Motor neuron (in vitro differentiated cells): ENCODE data around the gene DIPK1A. TPM values are rescaled to one million over a fixed set of nuclear protein-coding genes. Genes with fewer than 3 reads are reported as not detected.
A peak's percentile ranks its signal among the peaks of the same experiment; 100 is the strongest.

ENCODE experiments used
- ATAC-seq, 8 experiments: fragments of 200-7000 bp; cut with Tn5 transposase; replicated peaks in 6 of 8; 2 replicates each; pipeline ENCODE4 v1.8.0; 2021; ENCODE audit warnings: mild to moderate bottlenecking in 8 of 8, moderate library complexity in 8 of 8
- H3K27ac ChIP-seq, 2 donors: fragments of 250-450 bp; sonication (Bioruptor Pico); 2 replicates each; pipeline ENCODE4 v1.9.0; 2021; ENCODE audit warnings: antibody characterized with exemption in 2 of 2, mild to moderate bottlenecking in 2 of 2, moderate library complexity in 1 of 2
- H3K4me1 ChIP-seq, 2 donors: fragments of 250-450 bp; sonication (Bioruptor Pico); replicated peaks in 1 of 2; 2 replicates each; pipeline ENCODE4 v1.6.1; 2021; ENCODE audit warnings: antibody characterized with exemption in 2 of 2, mild to moderate bottlenecking in 2 of 2, moderate library complexity in 1 of 2
- H3K4me3 ChIP-seq, 5 donors: fragments of 250-450 bp; sonication (Bioruptor Pico); 2 replicates each; pipeline ENCODE4 v1.9.0; 2021; ENCODE audit warnings: antibody characterized with exemption in 5 of 5, mild to moderate bottlenecking in 5 of 5, moderate library complexity in 4 of 5
- WGBS, 10 experiments: fragments of 450-650 bp; shearing (Covaris generic); methylation state at CpG; one replicate each; pipeline ENCODE4 v1.0.0; 2022; 5-methylcytosine and 5-hydroxymethylcytosine counted together
- in situ Hi-C, 9 experiments: fragments of 400-800 bp; cut with MboI; loops; one replicate each; pipeline ENCODE4 v1.15.0; 2021; ENCODE audit warnings: low sequenced_read_pairs in 9 of 9, low pct_unique_long_range_greater_than_20kb in 2 of 9; ENCODE audit not compliant: unreplicated experiment in 9 of 9
- total RNA-seq, 8 experiments: library from RNA; unstranded; fragments of 300-600 nt; gene quantifications; 2 replicates each; pipeline versions ENCODE4 v1.2.3 to v1.2.4, GENCODE V29; 2022

The DIPK1A gene
- total RNA-seq, 8 experiments from 2014 or later = 7.1 to 22.5 (median 10.2) TPM

DNA sequence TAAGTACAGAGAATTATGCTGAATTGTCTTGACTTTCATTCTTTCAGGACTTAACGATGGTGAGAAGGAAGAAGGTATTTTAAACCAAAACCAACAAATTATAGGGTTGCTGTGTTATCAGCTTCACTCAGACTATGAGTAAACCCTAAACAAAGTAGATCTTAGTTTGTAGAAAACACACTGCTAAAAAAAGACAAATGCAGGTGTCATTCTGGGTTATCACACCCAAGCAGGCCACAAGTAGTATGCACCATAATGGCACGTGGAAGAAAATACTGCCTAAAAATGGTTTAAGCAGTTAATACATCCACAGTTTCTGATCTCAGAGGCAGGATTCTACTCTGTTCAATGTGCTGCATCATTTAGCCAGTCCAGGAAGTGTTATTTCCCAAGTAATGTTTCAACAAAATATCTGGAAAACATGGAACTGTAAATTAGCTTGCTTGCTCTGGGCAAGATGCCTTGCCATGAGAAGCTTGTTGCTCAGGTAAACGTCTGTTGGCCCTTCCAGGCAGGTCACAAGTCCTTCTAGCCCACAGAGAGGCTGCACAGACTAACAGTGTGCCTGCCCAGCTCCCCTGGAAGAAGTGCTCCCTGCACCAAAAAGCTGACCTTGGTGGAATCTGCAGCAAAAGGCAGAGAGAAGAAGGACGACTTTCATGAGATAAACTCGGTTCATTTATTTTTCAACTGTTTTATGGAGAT is 4.1 kb downstream of the DIPK1A start:
- 52 to 100% (median 82%) methylated on average over 2 to 5 of the region's 5 CpGs; no CpG with 5 or more reads in 1 of the 10 experiments for WGBS, 10 experiments
- in situ Hi-C loops = loop anchor here in 1 of 9 experiments (25.0 kb wide), 1 partner anchor 95 kb away; no protein-coding TSS in a partner anchor
- no peak overlapping the region for H3K4me3 ChIP-seq
- peaks cover 0 to 4% of the 10 kb centered on the region in 2 donors for H3K4me1 ChIP-seq
- H3K27ac ChIP-seq = no peak overlapping the region
- no peak for ATAC-seq

- in situ Hi-C loops = loop anchor here in 1 of 9 experiments (25.0 kb wide), 1 partner anchor 94 kb away; no protein-coding TSS in a partner anchor
- ATAC-seq = no peak
- Histone ChIP-seq H3K27ac (no peak overlapping the region), H3K4me3 (no peak overlapping the region), H3K4me1 (peaks cover 0 to 4% of the 10 kb centered on the region in 2 donors)
- WGBS, 10 experiments = 86 to 100% (median 91%) methylated on average over 1 to 2 of the region's 2 CpGs; no CpG with 5 or more reads in 3 of the 10 experiments
Measured at GRCh38 chr1:92956254-92957029, 4.8 kb downstream of the DIPK1A start.

DNA sequence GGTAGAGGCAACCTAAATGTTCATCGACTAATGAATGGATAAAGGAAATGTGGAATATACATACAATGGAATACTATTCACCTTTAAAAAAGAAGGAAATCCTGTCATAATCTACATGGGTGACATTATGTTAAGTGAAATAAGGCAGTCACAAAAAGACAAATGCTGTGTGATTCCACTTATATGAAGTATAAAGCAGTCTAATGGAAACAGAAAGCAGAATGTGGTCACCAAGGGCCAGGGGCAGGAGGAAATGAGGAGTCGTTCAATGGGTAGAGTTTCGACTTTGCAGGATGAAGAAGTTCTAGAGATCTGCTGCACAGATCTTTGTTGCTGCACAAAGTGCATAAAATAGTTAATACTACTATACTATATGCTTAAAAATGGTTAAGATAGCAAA is 7.8 kb downstream of the DIPK1A start:
- H3K27ac ChIP-seq = no peak overlapping the region
- in situ Hi-C loops = loop anchor here in 1 of 9 experiments (25.0 kb wide), 1 partner anchor 91 kb away; no protein-coding TSS in a partner anchor

DNA sequence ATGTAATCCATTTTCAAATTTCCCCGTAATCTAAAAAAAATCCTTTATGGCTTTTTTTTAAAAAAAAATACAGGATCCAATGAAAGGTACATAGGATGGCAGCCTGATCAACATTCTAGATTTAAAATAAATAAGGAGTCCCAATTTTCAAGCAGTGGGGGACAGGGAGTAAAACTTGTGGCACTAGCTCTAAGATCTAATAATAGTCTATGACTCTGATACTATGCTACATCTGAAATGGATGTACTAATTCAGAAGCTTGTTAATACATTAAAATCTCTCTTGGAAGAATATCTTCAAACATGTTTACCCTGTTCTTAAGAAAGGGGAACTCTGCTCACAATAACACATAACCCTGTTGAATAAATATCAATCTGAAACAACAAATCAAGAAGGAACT is 8.5 kb downstream of the DIPK1A start:
- in situ Hi-C loops = loop anchor here in 1 of 9 experiments (25.0 kb wide), 1 partner anchor 90 kb away; no protein-coding TSS in a partner anchor
- WGBS, 10 experiments = 80 to 100% (median 100%) methylated on average over 1 of the region's 1 CpG; no CpG with 5 or more reads in 2 of the 10 experiments
- Histone ChIP-seq H3K27ac (no peak overlapping the region), H3K4me1 (peaks cover 0 to 3% of the 10 kb centered on the region in 2 donors), H3K4me3 (no peak overlapping the region)
- ATAC-seq = no peak

More for the DNA sequence above, 7.8 kb downstream of the DIPK1A start:
- ATAC-seq = no peak
- H3K4me3 ChIP-seq = no peak overlapping the region
- peaks cover 0 to 3% of the 10 kb centered on the region in 2 donors for H3K4me1 ChIP-seq
- WGBS, 10 experiments = 84 to 100% (median 96%) methylated on average over 1 to 3 of the region's 3 CpGs

DNA sequence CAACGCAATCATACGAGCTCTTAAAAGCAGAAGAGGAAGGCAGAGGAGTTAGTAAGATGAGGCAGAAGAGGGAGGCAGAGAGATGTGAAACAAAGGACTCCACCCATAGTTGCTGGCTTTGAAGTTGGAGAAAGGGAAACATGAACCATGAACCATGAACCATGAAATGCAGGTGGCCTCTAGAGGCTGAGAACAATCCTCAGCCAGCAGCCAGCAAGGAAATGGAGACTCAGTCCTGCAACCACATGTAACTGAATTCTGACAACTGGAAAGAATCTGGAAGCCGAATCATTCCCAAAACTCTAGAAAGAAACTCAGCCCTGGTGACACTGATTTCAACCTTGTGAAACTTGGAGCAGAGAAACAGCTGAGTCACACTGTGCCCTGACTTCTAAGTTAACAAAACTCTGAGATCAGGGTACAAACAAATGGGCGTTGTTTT is 10.1 kb downstream of the DIPK1A start:
- 15 to 100% (median 82%) methylated on average over 2 to 4 of the region's 4 CpGs for WGBS, 10 experiments
- Histone ChIP-seq H3K4me1 (peaks cover 0 to 3% of the 10 kb centered on the region in 2 donors), H3K27ac (no peak overlapping the region), H3K4me3 (no peak overlapping the region)
- in situ Hi-C loops = loop anchor here in 1 of 9 experiments (25.0 kb wide), 1 partner anchor 89 kb away; no protein-coding TSS in a partner anchor
- ATAC-seq = peak in 2 of 8 experiments; percentile 88 to 89

- Histone ChIP-seq H3K27ac (no peak overlapping the region), H3K4me3 (no peak overlapping the region), H3K4me1 (peaks cover 0 to 3% of the 10 kb centered on the region in 2 donors)
- peak in 7 of 8 experiments; percentile 33 to 74 (median 56) for ATAC-seq
- 42 to 91% (median 82%) methylated on average over 2 to 7 of the region's 7 CpGs for WGBS, 10 experiments
- in situ Hi-C loops = loop anchor here in 1 of 9 experiments (25.0 kb wide), 1 partner anchor 88 kb away; no protein-coding TSS in a partner anchor
Measured at GRCh38 chr1:92949937-92950817, 11.1 kb downstream of the DIPK1A start.

DNA sequence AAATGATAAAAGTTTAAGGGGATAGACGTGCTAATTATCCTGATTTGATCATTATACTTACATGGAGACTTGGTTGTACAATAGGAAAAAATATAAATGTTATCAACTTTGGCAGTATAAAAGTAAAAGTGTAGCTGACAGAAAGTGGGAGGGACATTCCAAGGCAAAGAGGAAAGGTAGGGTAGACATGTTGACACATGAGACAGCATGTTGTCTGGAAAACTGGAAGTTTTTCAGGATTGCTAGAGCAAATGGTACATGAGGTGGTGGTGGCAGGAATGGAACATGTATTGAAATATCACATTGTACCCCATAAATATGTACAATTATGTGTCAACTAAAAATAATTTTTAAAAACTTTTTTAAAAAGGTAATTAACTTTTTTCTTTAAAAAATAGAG is 13.2 kb downstream of the DIPK1A start:
- WGBS, 10 experiments = 64 to 100% (median 100%) methylated on average over 1 of the region's 1 CpG; no CpG with 5 or more reads in 4 of the 10 experiments
- Histone ChIP-seq H3K4me1 (peaks cover 0 to 3% of the 10 kb centered on the region in 2 donors), H3K4me3 (no peak overlapping the region), H3K27ac (no peak overlapping the region)
- in situ Hi-C loops = no loop called here
- ATAC-seq = no peak

DNA sequence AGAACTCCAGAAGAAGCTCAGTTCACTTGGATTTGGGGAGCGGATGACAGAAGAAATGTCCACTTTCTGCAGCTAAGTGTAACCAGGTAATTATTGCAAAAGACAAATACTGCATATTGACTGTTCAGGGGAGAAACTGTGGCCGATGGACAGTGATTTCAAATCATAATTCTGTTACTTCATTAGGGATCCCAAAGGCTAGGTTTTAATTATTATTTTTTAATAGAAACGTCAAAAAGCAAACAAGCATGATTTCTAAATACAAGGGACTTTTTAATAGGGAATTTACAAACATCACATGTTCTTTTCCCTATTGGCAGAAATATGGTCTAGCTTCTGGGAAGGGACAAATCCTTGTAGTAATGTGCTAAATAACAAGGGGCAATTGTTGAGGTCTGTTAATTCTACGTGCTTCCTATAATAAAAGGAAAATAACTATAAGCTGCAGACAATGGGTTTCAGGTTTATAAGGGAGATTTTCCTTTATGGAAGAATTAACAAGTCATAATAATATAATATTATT is 15.5 kb downstream of the DIPK1A start:
- H3K27ac ChIP-seq = no peak overlapping the region
- 55 to 100% (median 73%) methylated on average over 1 to 4 of the region's 4 CpGs for WGBS, 10 experiments

GRCh38 chr1:92944901-92945747 is 16.1 kb downstream of the DIPK1A start:
- H3K4me3 ChIP-seq = no peak overlapping the region
- 70 to 100% (median 81%) methylated on average over 1 to 3 of the region's 3 CpGs; no CpG with 5 or more reads in 3 of the 10 experiments for WGBS, 10 experiments
- ATAC-seq = no peak
- H3K4me1 ChIP-seq = peaks cover 0 to 5% of the 10 kb centered on the region in 2 donors
- in situ Hi-C loops = no loop called here
- no peak overlapping the region for H3K27ac ChIP-seq

More for the DNA sequence above, 15.5 kb downstream of the DIPK1A start:
- no peak for ATAC-seq
- in situ Hi-C loops = no loop called here
- no peak overlapping the region for H3K4me3 ChIP-seq
- H3K4me1 ChIP-seq = peaks cover 0 to 7% of the 10 kb centered on the region in 2 donors

DNA sequence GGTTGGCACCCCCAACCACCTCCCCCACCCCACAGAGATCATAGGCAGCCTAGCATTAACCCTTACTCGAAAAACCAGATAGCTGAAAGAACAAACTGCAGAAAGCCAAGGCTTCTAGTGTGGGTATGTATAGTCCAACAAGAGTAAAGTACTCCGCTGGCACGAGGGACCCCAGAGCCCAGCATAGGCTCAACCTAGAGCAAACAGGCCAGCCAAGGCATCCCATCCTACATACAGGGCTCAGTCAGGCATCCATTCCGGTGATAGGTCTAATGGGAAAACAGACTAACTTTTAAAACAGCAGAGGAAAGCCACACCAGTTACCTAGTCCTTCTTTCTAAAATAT is 17.8 kb downstream of the DIPK1A start:
- H3K27ac ChIP-seq = no peak overlapping the region
- H3K4me3 ChIP-seq = no peak overlapping the region
- 75 to 100% (median 95%) methylated on average over 1 to 4 of the region's 4 CpGs; no CpG with 5 or more reads in 2 of the 10 experiments for WGBS, 10 experiments
- ATAC-seq = peak in 1 of 8 experiments; percentile 63
- peaks cover 0 to 4% of the 10 kb centered on the region in 2 donors for H3K4me1 ChIP-seq
- in situ Hi-C loops = no loop called here

GRCh38 chr1:92940541-92940940 is 20.7 kb downstream of the DIPK1A start:
- WGBS, 10 experiments = 0 to 100% (median 93%) methylated on average over 1 to 3 of the region's 3 CpGs

More at GRCh38 chr1:92940541-92940940, 20.7 kb downstream of the DIPK1A start:
- in situ Hi-C loops = no loop called here
- no peak overlapping the region for H3K27ac ChIP-seq
- ATAC-seq = no peak
- peaks cover 0 to 4% of the 10 kb centered on the region in 2 donors for H3K4me1 ChIP-seq
- no peak overlapping the region for H3K4me3 ChIP-seq
